ENCODE data around the gene ZHX3. TPM values are rescaled to one million over a fixed set of nuclear protein-coding genes. Genes with fewer than 3 reads are reported as not detected.
A peak's percentile ranks its signal among the peaks of the same experiment; 100 is the strongest.

ZHX3 gene
- total and polyA plus RNA-seq, 2 of the 13 experiments (the other 11 are each of a cell fraction or from before 2014, with no cell fraction given): 8.4 to 11.7 TPM

DNA sequence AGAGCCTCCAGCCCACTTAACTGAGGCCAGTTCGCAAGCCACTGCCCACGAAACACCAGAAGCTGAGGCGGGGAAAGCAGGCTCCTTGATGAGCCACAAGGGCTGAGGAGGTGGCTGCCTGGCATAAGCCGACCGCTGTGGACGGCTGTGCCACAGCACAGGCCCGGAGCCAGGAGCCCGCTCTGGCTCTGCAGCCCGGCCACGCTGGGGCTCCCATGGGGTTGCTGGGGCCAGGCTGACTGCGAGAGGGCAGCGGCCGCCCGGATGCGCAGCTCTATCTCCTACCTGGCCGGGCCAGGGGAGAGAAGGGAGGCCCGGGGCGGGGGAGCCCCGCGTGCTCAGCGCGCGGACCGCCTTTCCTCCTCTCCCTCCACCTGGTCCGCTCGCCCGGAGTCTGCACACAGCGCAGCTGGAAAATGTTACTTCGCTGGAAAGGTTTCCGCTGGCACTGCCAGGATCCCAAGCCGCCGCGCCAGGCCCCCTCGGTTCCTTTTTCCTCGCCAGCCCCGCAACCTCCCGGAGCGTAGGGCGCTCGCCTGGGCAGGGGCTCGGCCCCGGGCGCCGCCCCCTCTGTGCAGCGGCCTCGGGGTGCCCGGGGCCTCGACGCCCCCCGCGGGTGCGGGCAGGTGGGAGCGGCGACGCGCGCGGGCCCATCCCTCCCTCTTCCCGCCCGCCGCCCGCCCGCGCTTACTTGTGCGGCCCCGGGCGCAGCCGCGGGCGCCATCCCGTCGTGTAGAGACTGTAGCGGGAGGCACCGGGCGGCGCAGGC is 48.4 kb upstream of the ZHX3 start (continued):
- TF ChIP-seq, protein P1, sequence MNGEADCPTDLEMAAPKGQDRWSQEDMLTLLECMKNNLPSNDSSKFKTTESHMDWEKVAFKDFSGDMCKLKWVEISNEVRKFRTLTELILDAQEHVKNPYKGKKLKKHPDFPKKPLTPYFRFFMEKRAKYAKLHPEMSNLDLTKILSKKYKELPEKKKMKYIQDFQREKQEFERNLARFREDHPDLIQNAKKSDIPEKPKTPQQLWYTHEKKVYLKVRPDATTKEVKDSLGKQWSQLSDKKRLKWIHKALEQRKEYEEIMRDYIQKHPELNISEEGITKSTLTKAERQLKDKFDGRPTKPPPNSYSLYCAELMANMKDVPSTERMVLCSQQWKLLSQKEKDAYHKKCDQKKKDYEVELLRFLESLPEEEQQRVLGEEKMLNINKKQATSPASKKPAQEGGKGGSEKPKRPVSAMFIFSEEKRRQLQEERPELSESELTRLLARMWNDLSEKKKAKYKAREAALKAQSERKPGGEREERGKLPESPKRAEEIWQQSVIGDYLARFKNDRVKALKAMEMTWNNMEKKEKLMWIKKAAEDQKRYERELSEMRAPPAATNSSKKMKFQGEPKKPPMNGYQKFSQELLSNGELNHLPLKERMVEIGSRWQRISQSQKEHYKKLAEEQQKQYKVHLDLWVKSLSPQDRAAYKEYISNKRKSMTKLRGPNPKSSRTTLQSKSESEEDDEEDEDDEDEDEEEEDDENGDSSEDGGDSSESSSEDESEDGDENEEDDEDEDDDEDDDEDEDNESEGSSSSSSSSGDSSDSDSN (CRISPR knock-in tag; IDR thresholded peaks at IDR 0.05): no peak
- TF ChIP-seq KDM2A (CRISPR knock-in tag; IDR thresholded peaks at IDR 0.05; ENCODE audit: borderline replicate concordance, low read depth): peak; percentile 50; the same call in 1 of the 2 replicates
- no peak for TF ChIP-seq CREBL2 (CRISPR knock-in tag; IDR thresholded peaks at IDR 0.05; ENCODE audit: borderline replicate concordance)
- TF ChIP-seq EZH2 (conservative IDR thresholded peaks at IDR 0.05; ENCODE audit: low read depth, low read length): peak; percentile 92; the same call in 1 of the 2 replicates
- TF ChIP-seq ZBTB42 (CRISPR knock-in tag; IDR thresholded peaks at IDR 0.05): no peak
- TF ChIP-seq ZMYM4 (CRISPR knock-in tag; IDR thresholded peaks at IDR 0.05): no peak
- TF ChIP-seq, protein P2, sequence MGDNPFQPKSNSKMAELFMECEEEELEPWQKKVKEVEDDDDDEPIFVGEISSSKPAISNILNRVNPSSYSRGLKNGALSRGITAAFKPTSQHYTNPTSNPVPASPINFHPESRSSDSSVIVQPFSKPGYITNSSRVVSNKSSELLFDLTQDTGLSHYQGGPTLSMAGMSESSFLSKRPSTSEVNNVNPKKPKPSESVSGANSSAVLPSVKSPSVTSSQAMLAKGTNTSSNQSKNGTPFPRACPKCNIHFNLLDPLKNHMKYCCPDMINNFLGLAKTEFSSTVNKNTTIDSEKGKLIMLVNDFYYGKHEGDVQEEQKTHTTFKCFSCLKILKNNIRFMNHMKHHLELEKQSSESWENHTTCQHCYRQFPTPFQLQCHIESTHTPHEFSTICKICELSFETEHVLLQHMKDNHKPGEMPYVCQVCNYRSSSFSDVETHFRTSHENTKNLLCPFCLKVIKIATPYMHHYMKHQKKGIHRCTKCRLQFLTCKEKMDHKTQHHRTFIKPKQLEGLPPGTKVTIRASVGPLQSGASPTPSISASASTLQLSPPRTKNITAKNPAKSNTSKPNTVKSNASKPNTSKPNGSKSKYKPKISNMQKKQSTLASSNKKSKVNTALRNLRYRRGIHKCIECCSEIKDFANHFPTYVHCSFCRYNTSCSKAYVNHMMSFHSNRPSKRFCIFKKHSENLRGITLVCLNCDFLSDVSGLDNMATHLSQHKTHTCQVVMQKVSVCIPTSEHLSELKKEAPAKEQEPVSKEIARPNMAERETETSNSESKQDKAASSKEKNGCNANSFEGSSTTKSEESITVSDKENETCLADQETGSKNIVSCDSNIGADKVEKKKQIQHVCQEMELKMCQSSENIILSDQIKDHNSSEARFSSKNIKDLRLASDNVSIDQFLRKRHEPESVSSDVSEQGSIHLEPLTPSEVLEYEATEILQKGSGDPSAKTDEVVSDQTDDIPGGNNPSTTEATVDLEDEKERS (CRISPR knock-in tag; IDR thresholded peaks at IDR 0.05): no peak
- TF ChIP-seq IRX3 (CRISPR knock-in tag; IDR thresholded peaks at IDR 0.05; ENCODE audit: borderline replicate concordance, low read depth): no peak
- no peak for TF ChIP-seq ZNF318 (CRISPR knock-in tag; IDR thresholded peaks at IDR 0.05)
- TF ChIP-seq ZNF883 (CRISPR knock-in tag; IDR thresholded peaks at IDR 0.05; ENCODE audit: not compliant biosample characterization): no peak
- no peak for TF ChIP-seq GATA4 (IDR thresholded peaks at IDR 0.05; ENCODE audit: borderline replicate concordance, low read depth)
- no peak for TF ChIP-seq SIN3B (IDR thresholded peaks at IDR 0.05; ENCODE audit: low read length)
- TF ChIP-seq ZBTB14 (CRISPR knock-in tag; IDR thresholded peaks at IDR 0.05): 0 out of 2 replicates have a peak, but pooled peaks have one; percentile 11
